GM18858 (cell line): ENCODE measurements around the gene DST.

Source experiments
- ATAC-seq: cut with Tn5 transposase; IDR thresholded peaks from one replicate; pipeline ENCODE4 v1.9.1; 2021; ENCODE audit not compliant: unreplicated experiment

DST gene

DNA sequence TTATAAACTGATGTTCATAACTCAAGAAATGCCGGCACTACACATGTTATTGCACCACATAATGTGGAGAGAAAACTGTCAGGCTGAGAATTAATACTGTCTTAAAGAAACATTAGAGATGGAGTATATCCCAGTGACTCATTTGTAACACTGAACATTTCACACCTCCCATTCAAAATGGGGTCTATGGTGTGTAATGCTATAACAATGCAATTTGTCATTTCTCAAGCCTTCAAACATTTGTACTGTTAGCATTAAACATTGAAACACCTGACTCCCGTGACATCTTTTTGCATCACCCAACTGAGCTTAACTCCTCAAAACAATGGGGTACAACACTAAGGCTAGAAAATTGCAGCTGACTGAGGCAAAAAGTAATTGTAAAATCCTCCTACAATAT is 151.7 kb downstream of the DST start:
- no peak for ATAC-seq

DNA sequence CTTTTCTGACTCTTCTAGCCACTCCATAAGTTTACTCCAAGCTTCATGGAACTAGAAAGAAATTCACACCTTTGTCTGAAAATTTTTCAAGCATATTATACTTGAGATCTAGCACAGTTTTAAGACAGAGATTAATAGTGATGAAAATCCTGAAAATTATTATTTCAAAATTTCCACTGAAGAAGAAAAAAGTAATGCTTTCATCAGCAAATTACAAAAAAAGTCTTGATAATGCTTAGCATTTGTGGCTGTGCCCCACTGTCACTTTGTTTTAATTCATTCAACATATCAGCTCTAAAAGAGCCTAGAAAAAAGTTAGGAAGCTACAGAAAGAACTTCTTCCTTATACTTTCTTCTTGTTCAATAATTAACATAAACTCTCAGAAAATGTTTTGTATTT is 153.1 kb downstream of the DST start:
- no peak for ATAC-seq

DNA sequence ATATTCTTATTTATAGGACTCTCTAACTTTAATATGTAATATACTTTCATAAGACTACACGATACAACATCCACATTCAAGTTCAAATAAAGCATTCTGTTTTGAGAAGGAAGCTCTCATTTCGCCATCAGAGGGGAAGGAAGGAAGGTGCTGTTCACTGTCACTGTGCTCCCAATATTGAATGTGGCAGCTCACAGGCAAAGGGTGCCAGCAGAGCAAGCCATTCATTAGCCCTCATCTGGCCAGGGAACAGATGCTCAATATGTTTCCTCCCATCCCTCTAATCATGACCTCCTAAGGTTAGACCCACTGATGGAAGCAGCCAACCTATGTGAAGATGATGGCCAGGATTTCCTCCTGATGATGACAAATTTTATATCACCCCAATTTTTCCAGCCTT is 154.4 kb downstream of the DST start:
- no peak for ATAC-seq

DNA sequence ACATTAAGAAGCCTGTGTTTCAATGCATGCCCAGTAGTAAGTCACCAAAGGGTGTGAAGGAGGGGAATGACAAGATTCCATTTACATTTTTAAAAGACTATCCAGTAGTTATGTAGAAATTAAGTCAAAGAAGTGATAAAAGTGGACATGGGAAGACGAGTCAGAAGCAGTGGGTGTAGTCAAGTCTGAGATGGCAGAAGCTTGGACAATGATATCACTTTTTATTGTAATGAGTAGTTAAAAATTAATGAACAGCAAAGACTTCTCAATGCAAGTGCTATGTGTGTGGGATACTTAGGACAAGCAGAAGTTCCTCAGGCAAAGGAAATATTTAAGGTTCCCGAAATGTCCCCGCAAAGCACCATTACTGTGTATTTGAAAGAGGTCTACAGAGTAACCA is 156.0 kb downstream of the DST start:
- ATAC-seq: no peak

DNA sequence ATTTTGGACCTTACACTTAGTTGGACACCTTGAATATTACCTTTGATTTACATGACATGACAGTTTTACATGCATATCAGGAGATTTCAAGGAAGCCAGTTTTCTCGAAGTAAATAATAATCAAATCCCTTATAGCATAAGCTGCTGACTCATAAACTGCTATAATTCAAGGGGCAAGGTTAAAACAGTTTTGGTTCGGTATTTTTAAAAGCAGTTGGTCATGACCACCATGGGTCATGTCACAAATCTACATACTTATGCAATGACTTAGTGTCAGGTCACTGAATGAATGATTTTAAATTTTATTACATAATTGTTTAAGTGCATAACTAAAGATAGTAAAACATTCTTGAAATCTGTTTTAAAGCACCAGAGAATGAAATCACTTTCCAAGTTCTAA is 158.0 kb downstream of the DST start:
- ATAC-seq: no peak

DNA sequence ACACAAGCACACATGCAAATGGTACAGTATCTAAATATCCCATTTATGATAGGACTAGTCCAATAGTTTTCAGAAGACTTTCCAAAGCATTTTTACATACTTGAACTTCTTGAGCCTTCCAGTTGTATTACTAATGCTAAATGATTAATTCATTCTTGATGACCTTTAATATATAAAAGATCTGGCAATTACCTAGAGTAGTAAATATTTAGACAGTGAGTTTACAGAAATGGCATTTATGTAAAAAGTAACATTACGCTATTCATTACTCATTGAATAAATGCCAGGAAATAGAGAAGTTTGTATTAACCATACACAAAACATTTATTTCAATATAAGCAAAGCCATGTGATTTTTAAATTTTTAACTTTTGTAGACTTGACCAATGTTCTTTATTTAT is 158.8 kb downstream of the DST start:
- ATAC-seq: no peak

DNA sequence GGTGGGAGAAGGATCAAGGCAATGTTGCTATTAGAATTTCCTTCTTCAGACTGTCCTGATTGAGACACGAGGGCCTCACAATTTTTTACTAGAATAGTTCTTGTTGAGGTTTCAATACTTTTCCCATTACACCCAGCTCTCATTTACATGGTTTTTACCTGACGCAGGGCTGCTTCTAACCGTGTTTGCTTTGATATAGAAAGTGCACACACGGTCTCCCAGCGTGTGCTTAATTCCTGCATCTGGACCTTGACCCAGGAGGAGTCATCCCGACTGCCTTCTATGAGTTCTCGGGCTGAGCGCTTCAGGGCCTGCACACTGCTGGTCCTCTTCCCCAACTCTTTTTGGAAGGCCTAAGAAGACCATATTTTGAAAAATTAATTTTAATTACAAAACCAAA is 160.2 kb downstream of the DST start:
- ATAC-seq: no peak

DNA sequence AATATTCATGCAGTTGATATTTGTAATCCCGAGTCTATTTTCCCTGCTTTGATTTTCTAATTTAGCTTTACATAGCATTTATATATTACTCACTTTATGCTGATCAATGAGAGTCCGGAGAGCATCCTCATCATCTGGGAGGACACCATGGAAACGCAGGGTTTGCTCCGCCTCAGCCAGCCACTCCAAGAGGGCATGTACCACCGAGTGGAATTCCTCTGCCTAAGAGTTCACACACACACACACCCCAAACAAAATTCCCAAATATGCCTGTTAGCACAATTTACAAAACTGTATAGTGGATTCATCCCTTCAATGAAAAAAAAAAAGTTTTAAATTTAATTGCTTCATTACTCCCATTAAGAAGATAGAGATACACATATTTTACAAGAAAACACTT is 160.7 kb downstream of the DST start:
- ATAC-seq: no peak

DNA sequence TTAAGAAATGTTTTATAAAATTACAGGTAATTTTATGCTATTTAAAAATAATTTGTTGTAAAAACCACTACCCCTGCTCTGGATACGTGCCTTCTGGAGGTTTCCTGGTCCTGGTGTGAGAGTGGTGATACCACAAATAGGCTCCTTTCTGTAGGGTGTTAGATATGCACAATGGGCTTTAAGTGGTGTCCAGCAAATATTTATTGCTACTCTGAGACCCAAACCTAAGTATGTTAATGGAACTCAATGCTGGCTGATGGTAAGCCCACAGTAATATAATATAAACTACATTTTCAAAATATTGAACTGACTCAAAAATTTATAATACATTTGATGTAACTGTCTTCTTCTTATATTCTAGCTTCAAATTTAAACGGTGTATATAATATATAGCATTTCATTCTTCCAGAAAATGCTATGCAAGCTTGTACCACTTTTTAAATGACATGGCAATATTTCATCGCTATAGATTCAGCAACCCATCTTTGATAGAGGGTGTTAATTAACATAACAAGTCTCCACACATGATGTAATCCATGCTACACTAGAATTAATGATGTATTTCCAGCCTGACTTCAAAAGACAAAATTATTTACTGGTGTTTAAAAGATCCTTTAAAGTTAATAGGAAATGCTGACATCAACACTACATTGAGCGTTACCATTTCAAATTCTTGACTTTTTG is 161.9 kb downstream of the DST start:
- no peak for ATAC-seq

DNA sequence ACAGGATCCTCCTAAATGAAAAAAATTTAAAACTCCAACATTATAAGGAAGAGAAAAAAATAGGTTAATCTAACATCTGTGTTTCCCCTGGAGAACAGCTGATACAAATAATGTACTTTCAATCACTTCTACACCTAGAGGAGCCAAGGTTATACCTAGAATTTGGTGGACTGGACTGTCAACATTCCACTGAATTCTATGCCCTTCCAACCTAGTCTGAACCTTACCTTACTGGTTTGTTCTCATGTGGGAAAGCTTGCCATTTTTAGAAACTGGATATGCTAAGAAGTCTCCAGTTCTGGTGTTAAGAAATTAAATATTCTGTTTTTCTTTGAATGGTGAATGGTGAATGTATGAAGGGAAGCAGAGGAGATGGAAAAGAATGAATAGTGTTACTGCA is 162.4 kb downstream of the DST start:
- ATAC-seq: no peak

DNA sequence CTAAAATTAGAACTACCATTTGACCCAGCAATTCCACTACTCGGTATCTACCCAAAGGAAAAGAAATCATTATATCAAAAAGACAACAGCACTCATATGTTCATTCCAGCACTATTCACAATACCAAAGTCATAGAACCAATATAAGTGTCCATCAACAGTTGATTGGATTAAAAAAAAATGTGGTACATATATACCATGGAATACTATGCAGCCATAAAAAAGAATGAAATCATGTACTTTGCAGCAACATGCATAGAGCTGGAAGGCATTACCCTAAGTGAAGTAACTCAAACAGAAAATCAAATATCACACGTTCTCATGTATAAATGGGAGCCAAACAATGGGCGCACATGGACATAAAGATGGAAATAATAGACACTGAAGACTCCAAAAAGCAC is 163.3 kb downstream of the DST start:
- no peak for ATAC-seq

DNA sequence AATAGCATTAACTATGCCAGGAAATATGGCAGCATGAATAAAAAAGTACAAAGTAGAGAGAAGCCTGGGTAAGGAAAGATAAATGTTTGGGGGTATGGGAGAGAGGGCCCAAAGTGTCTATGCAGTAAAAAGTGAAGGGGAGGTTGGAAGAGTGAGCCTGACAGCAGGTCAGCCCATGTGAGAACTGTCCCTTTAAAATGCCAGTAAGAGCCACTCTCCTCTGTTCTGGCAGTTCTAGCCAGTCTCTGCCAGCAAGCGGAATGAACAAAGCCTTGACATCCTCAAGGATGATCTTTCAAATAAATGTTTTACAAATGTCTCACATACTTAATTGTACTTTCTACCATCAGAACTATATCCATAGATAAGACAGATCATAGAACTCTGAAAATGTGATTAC is 164.5 kb downstream of the DST start:
- no peak for ATAC-seq

DNA sequence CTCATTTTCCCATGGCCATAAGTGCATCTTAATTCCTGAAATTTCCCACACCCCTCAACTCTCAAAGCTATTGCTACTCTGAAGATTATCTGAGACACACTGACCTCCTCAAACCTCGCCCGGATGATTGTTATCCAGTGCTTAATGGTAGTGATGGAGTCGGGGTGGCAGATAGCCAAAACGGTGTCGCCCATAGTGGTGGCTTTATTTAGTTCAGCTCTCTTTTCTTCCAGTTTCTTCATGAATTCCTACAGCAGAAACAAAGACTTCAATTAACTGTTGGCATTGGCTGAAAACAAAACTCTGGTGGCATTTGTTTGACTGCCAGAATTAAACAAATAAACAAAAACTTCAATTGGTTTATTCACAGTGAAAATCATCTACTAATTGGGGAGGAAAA is 165.4 kb downstream of the DST start:
- no peak for ATAC-seq

DNA sequence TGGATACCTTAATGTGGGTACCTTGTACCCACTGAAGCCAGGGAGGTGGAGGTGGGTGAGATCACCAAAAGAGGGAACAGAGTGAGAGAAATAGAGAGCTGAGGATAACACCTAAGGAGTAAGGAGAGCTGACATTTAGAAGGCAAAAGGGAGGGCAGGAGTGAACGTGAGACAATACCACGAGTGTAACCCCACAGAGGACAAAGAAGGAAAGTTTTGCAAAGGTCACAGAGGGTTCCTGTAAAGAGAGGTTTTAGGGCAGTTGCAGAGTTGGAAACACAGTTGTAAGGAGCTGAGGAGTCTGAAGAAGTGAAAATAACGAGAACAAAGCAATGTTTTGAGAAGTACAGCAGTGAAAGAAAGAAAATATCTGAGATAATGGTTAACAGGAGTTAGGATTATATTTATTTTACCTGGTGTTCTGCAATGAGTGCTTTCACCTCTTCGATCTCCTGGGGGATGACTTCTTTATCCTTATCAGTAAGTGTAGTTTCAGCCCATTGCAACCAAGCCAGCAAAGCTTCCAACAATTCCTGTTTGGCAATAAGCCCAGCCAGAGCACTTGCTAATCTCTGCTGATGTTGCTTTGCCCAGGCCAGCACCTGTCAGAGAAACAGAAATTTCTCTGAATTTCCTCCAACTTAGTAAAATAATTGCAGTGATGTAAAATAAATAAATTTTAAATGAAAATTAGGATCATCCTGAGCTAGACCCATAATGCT is 166.8 kb downstream of the DST start:
- no peak for ATAC-seq

DNA sequence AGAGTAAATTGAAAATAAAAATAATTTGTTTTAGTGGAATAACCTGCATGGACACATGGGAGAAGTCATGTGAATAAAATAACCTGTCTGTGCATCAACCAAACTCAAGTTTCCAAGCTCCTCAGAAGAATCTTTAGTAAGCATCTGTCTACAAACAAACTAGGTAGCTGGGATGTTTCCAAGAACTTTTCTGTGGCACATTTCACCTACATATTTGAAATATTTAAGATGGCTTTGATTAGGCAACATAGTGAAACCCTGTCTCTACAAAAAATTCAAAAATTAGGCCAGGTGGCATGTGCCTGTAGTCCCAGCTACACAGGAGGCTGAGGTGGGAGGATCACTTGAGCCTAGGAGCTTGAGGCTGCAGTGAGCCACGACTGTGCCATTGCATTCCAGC is 168.2 kb downstream of the DST start:
- no peak for ATAC-seq

DNA sequence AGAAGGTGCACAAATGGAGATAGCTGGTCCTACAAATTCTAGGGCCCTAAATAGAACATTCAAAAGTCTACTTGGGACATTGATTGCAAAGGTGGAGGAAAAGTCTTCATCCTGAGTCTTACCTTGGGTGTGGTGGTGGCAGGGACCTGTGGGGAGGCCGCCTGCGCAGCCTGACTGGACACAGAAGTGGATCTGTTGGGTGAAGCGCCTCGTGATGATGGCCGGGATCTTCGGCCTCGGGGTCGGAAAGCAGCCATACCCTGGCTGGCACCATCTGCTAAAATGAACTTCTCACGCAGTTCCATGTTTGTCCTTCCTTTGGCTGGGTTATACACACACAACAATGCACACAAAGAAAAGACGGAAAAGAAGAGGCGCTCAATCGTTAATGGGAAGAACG is 179.2 kb downstream of the DST start:
- ATAC-seq: no peak

DNA sequence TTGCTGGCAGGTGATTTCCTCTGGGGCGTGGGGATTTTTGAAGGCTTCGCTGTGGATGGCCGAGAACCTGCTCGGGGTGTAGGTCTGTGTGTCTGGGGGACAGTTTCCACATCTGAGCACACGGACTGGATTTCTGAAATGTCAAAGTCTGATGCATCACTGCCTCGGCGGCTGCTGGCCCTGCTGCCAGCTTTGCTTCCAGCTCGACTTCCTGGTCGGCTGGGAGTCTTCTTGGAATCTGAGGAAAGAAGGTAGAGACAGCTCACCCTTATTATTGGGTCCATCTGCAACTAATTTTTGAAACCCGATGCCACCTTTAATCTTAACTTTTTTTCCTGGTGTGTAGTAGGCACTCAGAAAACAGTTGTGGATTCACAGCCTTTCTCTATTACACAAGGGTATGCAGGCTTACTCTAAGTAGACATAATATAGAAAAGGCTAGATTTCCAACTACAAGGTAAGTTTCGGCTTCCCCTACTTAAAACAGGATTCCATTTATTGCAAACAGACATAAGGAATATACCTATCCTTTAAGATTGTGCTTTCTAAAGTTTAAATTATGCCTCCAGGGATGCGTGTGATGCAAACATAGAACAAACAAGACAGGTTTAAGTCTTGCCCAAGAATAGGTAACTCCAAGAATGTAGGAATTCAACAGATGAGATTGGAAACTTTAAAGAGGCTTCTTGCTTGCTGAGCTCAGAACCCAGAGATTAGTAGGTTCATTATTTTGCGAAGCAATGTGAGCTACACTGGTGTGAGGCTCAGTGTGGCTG is 183.5 kb downstream of the DST start:
- ATAC-seq: no peak

DNA sequence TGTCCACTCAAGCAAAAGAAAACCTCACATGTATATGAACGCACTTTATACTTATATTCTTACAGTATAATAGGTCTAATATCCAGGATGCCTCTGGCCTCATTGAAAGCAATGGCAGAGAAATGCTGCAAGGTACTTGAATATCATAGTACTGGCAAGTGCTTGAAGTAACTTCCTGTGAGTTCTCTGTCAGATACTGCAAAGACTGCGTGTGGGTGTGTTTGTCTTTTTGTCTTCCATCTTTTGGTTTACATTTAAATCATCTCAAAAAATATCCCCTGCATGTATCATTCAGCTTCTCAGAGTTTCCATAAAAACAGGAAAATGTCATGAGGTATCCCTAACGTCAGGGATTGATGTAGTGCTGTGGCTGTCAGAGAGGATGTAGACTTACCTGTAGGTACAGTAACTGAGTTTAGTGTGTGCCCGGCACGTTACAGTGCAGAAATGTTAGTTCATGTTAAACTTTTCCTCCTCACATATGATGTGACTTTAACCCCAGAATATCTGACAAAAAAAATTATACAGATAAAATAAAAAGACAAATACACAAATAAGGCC is 184.3 kb downstream of the DST start:
- no peak for ATAC-seq

DNA sequence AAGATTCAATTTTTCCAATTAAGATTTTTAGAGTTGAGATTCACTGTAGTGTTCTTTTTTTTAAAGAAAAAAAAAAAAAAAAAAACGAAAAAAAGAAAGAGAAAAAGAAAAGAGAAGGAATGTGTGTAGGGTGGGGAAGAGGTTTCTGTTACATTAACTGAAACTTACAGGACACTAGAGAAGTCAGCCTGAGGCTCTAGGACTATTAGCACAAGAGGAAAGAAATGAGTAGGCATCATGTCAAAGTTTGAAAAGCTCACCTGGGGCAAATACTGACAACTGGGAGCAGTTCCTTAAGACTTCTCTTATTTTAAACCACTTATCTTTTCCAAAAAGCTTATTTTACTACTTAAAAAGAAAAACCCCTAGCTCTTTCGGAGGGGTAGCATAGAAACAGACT is 185.9 kb downstream of the DST start:
- ATAC-seq: no peak

DNA sequence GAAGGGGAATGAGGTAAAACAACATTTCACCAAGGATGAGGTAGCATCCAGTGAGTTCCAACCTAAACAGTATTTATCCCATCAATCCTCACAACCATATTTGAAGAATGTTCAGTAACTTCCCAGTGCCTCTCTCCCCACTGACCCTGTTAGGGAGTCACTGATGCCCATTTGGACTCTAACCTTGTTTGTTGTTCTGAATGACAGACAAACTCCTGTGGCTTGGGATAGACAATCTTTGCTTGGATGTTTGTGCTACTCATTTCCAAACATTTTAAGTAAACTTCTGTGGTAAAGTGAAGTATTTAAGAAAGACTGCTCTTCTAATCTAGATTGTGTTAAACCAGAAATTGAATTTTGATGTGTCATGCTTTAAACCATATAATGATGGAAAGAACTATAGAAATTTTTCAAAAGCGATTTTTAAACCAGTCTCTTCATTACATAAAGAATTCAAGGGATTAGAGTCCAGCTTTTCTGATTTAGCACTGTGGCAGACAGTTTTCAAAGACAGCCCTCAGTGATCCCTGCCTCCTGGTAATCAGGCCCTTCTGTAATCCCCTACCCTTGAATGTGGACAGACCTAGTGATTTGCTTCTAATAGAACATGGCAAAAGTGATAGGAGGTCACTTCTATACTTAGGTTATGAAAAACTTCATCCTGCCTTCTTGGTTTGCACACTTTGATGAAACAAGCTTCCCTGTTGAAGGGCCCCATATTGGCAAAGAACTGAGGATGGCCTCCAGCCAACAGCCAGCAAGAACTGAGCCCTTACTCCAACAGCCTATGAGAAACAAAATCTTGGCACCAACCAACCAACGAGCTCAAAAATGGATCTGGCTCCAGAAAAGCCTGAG is 191.6 kb downstream of the DST start:
- ATAC-seq: no peak

DNA sequence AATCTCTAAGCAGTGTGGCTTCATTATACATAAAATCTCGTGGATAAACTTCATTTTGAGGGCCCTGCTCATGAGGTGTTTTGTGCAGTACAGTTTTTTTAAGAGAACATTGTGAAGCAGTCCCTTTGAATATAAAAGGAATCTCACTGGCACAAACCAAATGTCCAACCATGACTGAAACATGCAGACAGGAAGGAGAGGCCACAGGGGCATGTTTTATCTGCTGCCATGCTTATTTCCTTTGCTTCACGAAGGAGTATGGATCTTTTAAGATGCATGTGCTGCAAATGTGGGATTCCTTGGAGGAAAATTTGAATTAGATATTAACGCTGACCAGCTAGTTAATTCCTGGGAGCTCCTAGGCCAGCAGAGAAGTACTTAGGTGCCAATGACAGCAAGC is 192.3 kb downstream of the DST start:
- ATAC-seq: no peak
